NCI-H1930 (cell line): Measurements from ENCODE around the gene IFNA21.
"Not testable (repeated sequence)": the region's sequence is repeated elsewhere in the genome, so short reads cannot be mapped to it uniquely, and the experiment has no call there.

ENCODE experiments used
- DNase-seq, 2 experiments: peaks; one replicate each; lab custom pipeline; 2025; lab: John Stamatoyannopoulos, UW

Gene IFNA21

DNA sequence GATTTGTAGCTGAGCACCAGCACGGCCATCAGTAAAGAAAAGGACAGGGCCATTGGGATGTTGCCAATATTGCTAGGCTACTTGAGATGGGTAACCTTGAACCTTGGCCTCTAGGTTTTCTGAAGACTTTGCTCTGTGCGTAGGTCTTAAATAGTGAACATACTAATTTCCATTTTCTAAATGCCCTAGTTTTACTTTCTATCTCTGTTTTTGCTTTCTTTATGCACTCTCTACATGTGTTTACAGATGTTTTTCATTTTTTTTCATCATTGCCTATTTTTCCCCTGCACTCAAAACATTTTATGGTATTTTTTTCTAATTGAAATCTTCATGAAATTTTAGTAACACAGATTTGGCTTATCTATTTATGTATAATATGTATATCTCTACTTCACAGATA lies at the start of gene IFNA21:
Gene IFNA21 (minus strand): TSS at position 101 of the 400 bp plus-strand sequence. CDS start 48 bp downstream, at position 53.
- DNase-seq, result not testable (repeated sequence)

GRCh38 chr9:21213411-21214326 lies 47.2 kb upstream of the IFNA21 start:
- not testable (repeated sequence) for DNase-seq

DNA sequence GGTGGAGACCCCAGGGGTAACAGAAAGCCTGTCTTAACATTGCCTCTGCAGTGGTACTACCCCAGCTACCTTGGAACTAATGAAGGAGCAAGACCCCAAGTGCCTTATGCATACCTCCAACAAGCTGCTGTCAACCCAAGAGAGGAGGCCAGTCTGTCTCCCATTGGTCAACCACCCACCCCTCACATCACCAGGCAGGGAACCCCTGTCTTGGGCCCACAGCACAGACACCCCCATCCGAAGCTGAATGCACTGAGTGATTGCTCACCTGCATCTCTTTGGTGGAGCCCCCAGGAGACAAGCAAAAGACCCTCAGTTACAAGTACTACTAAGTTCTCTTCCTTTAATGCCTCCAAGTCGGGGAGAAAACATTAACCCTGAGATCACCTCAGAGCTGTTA lies 45.7 kb upstream of the IFNA21 start:
- DNase-seq, result not testable (repeated sequence)

- DNase-seq, result not testable (repeated sequence)
Measured at GRCh38 chr9:21210782-21211181, 44.3 kb upstream of the IFNA21 start.

- no peak for DNase-seq
Measured at GRCh38 chr9:21210311-21210710, 43.9 kb upstream of the IFNA21 start.

DNA sequence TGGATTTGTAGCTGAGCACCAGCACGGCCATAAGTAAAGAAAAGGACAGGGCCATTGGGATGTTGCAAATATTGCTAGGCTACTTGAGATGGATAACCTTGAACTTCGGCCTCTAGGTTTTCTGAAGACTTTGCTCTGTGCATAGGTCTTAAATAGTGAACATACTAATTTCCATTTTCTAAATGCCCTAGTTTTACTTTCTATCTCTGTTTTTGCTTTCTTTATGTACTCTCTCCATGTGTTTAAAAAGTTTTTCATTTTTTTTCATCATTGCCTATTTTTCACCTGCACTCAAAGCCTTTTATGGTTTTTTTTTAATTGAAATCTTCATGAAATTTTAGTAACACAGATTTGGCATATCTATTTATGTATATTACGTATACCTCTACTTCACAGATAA lies 40.6 kb upstream of the IFNA21 start, which contains the start of gene IFNA10:
Gene IFNA10 (minus strand): TSS at position 101 of the 400 bp plus-strand sequence. CDS start 46 bp downstream, at position 55.
- DNase-seq, result not testable (repeated sequence)

GRCh38 chr9:21205204-21205603 lies 38.7 kb upstream of the IFNA21 start:
- DNase-seq, result no peak

GRCh38 chr9:21202105-21202504 lies 35.6 kb upstream of the IFNA21 start, which contains the start of gene IFNA7:
Gene IFNA7 (minus strand): TSS chr9:21202205. CDS start chr9:21202165, 40 bp downstream.
- DNase-seq, result not testable (repeated sequence)

DNA sequence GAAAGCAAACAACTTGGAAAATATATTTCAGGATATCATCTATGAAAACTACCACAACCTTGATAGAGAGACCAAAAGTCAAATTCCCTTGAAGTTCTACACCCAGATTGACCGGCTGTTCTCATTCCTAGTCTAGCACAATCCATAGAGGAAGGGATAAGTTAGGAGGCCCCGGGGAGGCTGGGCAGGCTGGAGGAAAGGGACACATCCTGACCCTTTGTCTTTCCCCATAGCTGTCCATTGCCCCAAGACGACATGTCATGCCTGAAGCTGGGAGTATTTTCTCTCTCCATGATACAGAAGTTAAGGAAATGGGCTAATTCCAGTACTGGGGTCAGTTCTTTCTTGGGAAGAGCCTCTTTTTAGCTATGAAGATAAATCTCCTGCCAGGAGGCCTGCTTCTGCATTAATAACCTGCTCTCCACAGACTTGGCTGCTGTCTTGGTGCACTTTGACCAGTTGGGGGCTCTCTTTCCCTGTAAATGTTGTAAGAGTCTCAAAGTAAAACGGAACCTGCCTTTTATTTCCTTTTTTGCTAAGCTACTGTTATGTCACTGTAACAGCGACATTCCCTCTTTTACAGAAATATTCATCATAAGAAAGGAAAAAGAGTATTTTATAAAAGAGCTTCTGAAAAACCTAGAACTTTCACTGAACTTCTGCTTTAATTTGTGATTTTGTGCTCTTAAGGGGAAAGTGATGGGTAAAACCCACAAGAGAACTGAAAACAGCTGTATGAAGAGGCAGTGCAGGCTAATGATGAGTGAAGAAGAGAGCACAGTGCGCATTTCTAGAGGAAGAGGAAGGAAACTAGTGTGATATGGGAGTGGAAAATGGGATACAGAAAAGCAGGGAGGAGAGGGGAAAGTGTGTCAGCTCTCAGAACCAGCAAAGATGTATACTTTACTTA lies 28.7 kb upstream of the IFNA21 start:
- not testable (repeated sequence) for DNase-seq

GRCh38 chr9:21187487-21187886 lies 21.0 kb upstream of the IFNA21 start, which contains the start of gene IFNA4:
Gene IFNA4 (minus strand): TSS chr9:21187587. CDS start chr9:21187531, 56 bp downstream.
- DNase-seq, result not testable (repeated sequence)

- not testable (repeated sequence) for DNase-seq
Measured at GRCh38 chr9:21182810-21183736, 16.6 kb upstream of the IFNA21 start.

- no peak for DNase-seq
Measured at GRCh38 chr9:21174671-21175070, 8.2 kb upstream of the IFNA21 start.

DNA sequence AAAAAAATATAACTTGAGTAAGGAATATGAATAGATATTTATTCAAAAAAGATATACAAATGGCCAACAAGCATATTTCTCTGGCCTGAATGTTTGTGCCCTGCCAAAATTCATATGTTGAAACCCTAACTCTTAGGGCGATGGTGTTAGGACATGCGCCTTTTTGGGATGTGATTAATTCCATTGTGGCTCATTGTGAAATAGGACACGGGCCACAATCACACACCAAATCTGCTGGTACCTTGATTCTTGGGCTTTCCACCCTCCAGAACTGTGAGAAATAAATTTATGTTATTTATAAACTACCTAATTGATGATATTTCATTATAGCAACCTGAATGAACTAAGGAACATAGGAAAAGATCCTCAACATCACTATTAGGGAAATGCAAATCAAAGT lies 5.7 kb upstream of the IFNA21 start:
- DNase-seq, result no peak

GRCh38 chr9:21171351-21171750 lies 4.9 kb upstream of the IFNA21 start:
- DNase-seq, result no peak

DNA sequence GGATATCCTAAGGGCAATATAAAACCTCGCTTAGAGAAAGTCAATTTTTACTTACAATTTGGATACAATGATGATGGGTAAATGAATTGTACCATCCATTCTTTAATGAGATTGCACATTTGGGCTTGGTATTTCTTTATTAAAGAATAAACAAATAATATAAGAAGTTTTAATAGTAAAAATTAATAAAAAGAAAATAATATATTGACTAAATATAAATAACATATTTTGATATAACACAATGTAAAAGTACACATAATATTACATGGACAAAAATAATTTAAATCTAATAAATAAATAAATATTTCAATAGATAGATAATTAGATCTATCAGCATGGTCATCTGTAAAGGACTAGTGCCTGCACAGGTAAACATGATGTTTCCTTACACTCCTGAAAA lies 944 bp downstream of the IFNA21 start:
- DNase-seq, result no peak

DNA sequence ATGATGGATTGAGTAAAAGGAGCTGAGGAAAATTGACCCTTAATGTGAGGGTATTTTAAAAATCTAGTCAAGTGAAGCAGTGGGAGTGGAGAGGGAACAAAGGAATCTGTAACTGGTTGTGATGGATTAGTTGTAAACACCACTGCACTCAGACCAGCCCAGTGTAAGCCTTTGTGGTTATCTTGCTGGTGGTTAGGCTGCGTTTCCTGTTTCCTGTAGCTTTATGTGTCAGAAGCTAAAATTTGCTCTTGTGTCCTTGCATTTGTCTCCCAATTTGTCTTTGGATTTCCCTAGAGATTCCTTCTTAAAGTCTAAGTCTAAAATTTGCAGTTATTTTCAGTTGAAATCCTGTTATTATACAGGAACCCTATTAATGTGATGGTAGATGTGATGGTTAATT lies 6.3 kb downstream of the IFNA21 start:
- no peak for DNase-seq

DNA sequence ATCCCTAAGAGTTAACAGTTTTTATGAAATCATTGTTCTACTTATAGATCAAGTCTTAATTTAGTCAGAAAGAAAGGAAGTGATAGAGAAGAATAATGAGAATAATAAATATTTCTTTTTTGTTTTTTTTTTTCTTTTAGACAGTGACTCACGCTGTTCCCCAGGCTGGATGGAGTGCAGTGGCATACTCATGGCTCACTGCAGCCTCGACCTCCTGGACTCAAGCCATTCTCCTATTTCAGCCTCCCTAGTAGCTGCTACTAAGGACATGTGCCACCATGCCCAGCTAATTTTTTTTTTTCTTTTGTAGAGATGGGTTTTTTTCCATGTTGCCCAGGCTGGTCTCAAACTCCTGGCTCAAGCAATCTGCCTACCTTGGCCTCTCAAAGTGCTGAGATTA lies 11.0 kb downstream of the IFNA21 start:
- DNase-seq, result no peak

- peak; percentile 11 to 36 for DNase-seq
Measured at GRCh38 chr9:21154018-21154608, 12.3 kb downstream of the IFNA21 start.

- no peak for DNase-seq
Measured at GRCh38 chr9:21153336-21154017, 13.0 kb downstream of the IFNA21 start.

GRCh38 chr9:21144603-21145002 lies 21.9 kb downstream of the IFNA21 start:
- no peak for DNase-seq
